Measurements from ENCODE around the gene FCHSD2. TPM values are rescaled to one million over a fixed set of nuclear protein-coding genes. Genes with fewer than 3 reads are reported as not detected.

Gene FCHSD2
- total and polyA plus RNA-seq, 2 donors (not counting 1 experiment from before 2014, with no cell fraction given): 113 to 189 TPM

- no peak for TF ChIP-seq EZH2 (IDR thresholded peaks at IDR 0.05; ENCODE audit: borderline replicate concordance, insufficient read depth, low read depth, low read length, poor library complexity, severe bottlenecking)
- peak; percentile 34 for TF ChIP-seq CTCF (IDR thresholded peaks at IDR 0.05)
- Mint-ChIP-seq H3K9me3 (ENCODE audit: insufficient read depth) (no peaks in the 10 kb centered on the region), H3K27ac (peak within 1 kb of the TSS; percentile 98), H3K27me3 (no peaks in the 10 kb centered on the region), H3K4me3 (peak within 1 kb of the TSS; percentile 99), H3K4me1 (peaks cover 45% of the 10 kb centered on the region)
- peaks cover 0 to 29% of the 10 kb centered on the region in 2 experiments for H3K36me3 ChIP-seq (replicated peaks in 1 of 2; ENCODE audit: control extremely low read depth in 1 of 2, control insufficient read depth in 1 of 2, extremely low read depth in 1 of 2, insufficient read depth in 2 of 2, low read length in 1 of 2)
- H3K79me2 ChIP-seq (ENCODE audit: control insufficient read depth, insufficient read depth, low read length): peaks cover 67% of the 10 kb centered on the region
- under 1% methylated on average over 75 of the region's 75 CpGs for WGBS (ENCODE audit: insufficient coverage)
- peak within 1 kb of the TSS; percentile 99 for H3K4me2 ChIP-seq (replicated peaks; ENCODE audit: low read depth, low read length, poor library complexity, severe bottlenecking)
- H2AFZ ChIP-seq (ENCODE audit: insufficient read depth, low read depth, low read length, poor library complexity, severe bottlenecking): peak within 1 kb of the TSS; percentile 90
- DNase-seq: no peak
- peaks cover 18 to 36% of the 10 kb centered on the region in 2 donors for H3K4me1 ChIP-seq (ENCODE audit: control insufficient read depth in 2 of 2, insufficient read depth in 2 of 2, low read length in 2 of 2)
- peak within 1 kb of the TSS; percentile 95 for H3K9ac ChIP-seq (ENCODE audit: low read length)
- H3K4me3 ChIP-seq (ENCODE audit: control extremely low read depth in 1 of 5, extremely low read depth in 1 of 5, insufficient read depth in 1 of 5, low read depth in 2 of 5, low read length in 4 of 5): peak within 1 kb of the TSS; percentile 94 to 99 (median 98)
- no peaks in the 10 kb centered on the region for H3K27me3 ChIP-seq (replicated peaks in 1 of 4; ENCODE audit: control extremely low read depth in 1 of 4, control insufficient read depth in 3 of 4, insufficient read depth in 4 of 4, low read length in 3 of 4)
- H3K27ac ChIP-seq (ENCODE audit: low read length in 2 of 2): peak within 1 kb of the TSS; percentile 95 to 98
- peak; percentile 80 for ATAC-seq (ENCODE audit: low read depth)
- peaks cover 33% of the 10 kb centered on the region for H4K20me1 ChIP-seq (ENCODE audit: control insufficient read depth, insufficient read depth, low read length, poor library complexity, severe bottlenecking)
- ChIA-PET POLR2A (interaction anchor here (1.1 to 3.6 kb wide), 4 partner anchors 16 to 328 kb away, joined by 4 to 39 read pairs (median 6); partner anchors contain the start of genes FCHSD2 and STARD10), CTCF (interaction anchor here (1.0 to 2.9 kb wide), 7 partner anchors 21 to 364 kb away, joined by 3 to 26 read pairs (median 4); partner anchors contain the start of gene STARD10)
- intact Hi-C loops (cut with micrococcal nuclease): loop anchor here (1.0 to 10.0 kb wide), 8 partner anchors 8 to 590 kb away; partner anchors contain the start of genes INPPL1 and RELT
- no peaks in the 10 kb centered on the region for H3K9me3 ChIP-seq (ENCODE audit: control extremely low read depth in 1 of 3, control insufficient read depth in 2 of 3, insufficient read depth in 1 of 3, low read length in 2 of 3)
These were observed 327.6 kb downstream of the FCHSD2 start, which contains the start of gene ATG16L2 for GRCh38 chr11:72814286-72815109. Gene ATG16L2, plus strand, starts transcription at chr11:72814411. Its CDS starts 35 bp downstream, at chr11:72814446.

All from B cell (primary cell).